PFSK-1 (cell line): Measurements from ENCODE around the gene UST.

ENCODE experiments used
- FOXP2 ChIP-seq: optimal IDR thresholded peaks from 2 replicates; pipeline ENCODE3; 2011; ENCODE audit warnings: borderline replicate concordance, control low read depth, inconsistent platforms; ENCODE audit not compliant: insufficient read depth; ENCODE audit errors: extremely low read length, extremely low read depth
- POLR2AphosphoS5 ChIP-seq: IDR thresholded peaks from 2 replicates; pipeline ENCODE4 v1.6.1; 2012; ENCODE audit warnings: low read depth, mild to moderate bottlenecking, control low read depth, low read length, moderate library complexity
- TF ChIP-seq, protein P1 (sequence below), 2 experiments: IDR thresholded peaks; 2 replicates each; pipeline versions ENCODE4 v1.6.1 to v1.8.0; 2011 to 2012; ENCODE audit warnings: low read depth in 2 of 2, low read length in 2 of 2, control low read depth in 1 of 2, inconsistent platforms in 1 of 2, mild to moderate bottlenecking in 1 of 2, moderate library complexity in 1 of 2; ENCODE audit not compliant: insufficient read depth in 1 of 2

DNA sequence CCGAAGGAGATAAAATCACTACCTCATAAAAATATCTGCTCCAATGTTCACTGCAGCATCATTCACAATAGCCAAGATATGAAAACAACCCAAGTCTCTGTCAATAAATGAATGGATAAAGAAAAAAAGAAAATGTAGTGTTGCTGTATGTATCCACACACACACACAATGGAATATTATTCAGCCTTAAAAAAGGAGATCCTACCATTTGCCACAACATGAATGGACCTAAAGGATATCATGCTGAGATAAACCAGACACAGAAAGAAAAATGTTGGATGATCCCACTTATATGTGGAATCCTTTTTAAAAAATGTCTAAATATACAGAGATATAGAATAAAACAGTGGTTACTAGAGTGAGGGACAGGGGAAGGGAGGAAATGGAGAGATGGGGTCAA is 378.5 kb downstream of the UST start:
- TF ChIP-seq, protein P1, sequence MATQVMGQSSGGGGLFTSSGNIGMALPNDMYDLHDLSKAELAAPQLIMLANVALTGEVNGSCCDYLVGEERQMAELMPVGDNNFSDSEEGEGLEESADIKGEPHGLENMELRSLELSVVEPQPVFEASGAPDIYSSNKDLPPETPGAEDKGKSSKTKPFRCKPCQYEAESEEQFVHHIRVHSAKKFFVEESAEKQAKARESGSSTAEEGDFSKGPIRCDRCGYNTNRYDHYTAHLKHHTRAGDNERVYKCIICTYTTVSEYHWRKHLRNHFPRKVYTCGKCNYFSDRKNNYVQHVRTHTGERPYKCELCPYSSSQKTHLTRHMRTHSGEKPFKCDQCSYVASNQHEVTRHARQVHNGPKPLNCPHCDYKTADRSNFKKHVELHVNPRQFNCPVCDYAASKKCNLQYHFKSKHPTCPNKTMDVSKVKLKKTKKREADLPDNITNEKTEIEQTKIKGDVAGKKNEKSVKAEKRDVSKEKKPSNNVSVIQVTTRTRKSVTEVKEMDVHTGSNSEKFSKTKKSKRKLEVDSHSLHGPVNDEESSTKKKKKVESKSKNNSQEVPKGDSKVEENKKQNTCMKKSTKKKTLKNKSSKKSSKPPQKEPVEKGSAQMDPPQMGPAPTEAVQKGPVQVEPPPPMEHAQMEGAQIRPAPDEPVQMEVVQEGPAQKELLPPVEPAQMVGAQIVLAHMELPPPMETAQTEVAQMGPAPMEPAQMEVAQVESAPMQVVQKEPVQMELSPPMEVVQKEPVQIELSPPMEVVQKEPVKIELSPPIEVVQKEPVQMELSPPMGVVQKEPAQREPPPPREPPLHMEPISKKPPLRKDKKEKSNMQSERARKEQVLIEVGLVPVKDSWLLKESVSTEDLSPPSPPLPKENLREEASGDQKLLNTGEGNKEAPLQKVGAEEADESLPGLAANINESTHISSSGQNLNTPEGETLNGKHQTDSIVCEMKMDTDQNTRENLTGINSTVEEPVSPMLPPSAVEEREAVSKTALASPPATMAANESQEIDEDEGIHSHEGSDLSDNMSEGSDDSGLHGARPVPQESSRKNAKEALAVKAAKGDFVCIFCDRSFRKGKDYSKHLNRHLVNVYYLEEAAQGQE (IDR thresholded peaks at IDR 0.05; ENCODE audit: insufficient read depth in 1 of 2, low read depth in 2 of 2, low read length in 2 of 2) = no peak
- TF ChIP-seq POLR2AphosphoS5 (no peak), FOXP2 (no peak)
